Right lobe of liver (tissue), 6 donors: ENCODE data around the gene STAT6. TPM values are rescaled to one million over a fixed set of nuclear protein-coding genes. Genes with fewer than 3 reads are reported as not detected.

Experiments used
- ATAC-seq, 4 donors: fragments of 200-7000 bp; cut with Tn5 transposase; one replicate each; pipeline ENCODE4 v1.9.1; 2020; ENCODE audit warnings: mild to moderate bottlenecking in 4 of 4, moderate library complexity in 4 of 4
- DNase-seq, 3 donors: peaks; one replicate each; pipeline ENCODE4 v3.0.0-alpha.2; 2020
- H3K27ac ChIP-seq, 3 donors: fragments of 200-600 bp; one replicate each; pipeline ENCODE4 v1.8.0; 2022
- H3K27me3 ChIP-seq, 2 donors: fragments of 200-600 bp; one replicate each; pipeline ENCODE4 v1.8.0; 2022
- H3K36me3 ChIP-seq, 4 donors: fragments of 200-600 bp; sonication (generic) in 1 of 4; one replicate each; pipeline versions ENCODE4 v1.5.1 to v1.8.0; 2017 to 2022; ENCODE audit warnings: control low read depth in 1 of 4
- H3K4me1 ChIP-seq, 4 donors: fragments of 200-600 bp; sonication (generic) in 1 of 4; one replicate each; pipeline versions ENCODE4 v1.5.1 to v1.8.0; 2017 to 2022; ENCODE audit warnings: control low read depth in 1 of 4
- H3K4me3 ChIP-seq, 3 donors: fragments of 200-600 bp; one replicate each; pipeline ENCODE4 v1.8.0; 2022
- H3K9me3 ChIP-seq, 4 donors: fragments of 200-600 bp; sonication (generic) in 1 of 4; one replicate each; pipeline versions ENCODE4 v1.5.1 to v1.8.0; 2017 to 2022; ENCODE audit warnings: control low read depth in 1 of 4
- CTCF ChIP-seq, 4 donors: fragments of 200-600 bp in 3 of 4; fragments of 450-650 bp in 1 of 4; IDR thresholded peaks; one replicate each; pipeline versions ENCODE4 v1.5.1 to v1.8.0; 2016 to 2022; ENCODE audit warnings: antibody characterized with exemption in 4 of 4, mild to moderate bottlenecking in 2 of 4
- POLR2A ChIP-seq: fragments of 450-650 bp; IDR thresholded peaks from one replicate; pipeline ENCODE4 v1.6.1; 2017; ENCODE audit warnings: antibody characterized with exemption, mild to moderate bottlenecking
- WGBS: methylation state at CpG from one replicate; pipeline ENCODE4 v1.1.6; 2018; ENCODE audit warnings: low coverage, low lambda C conversion rate; ENCODE audit not compliant: insufficient coverage; ENCODE audit errors: missing lambda C conversion rate; 5-methylcytosine and 5-hydroxymethylcytosine counted together
- intact Hi-C, 2 donors: fragments of 100-400 bp; cut with DNase I; formaldehyde crosslinking; loops; one replicate each; pipeline versions ENCODE4 v1.11.2 to v1.14.1; 2022
- total RNA-seq, 6 experiments: library from RNA; depleted of rRNA in 2 of 6; stranded (reverse); fragments of >200 nt in 2 of 6; fragmentation: NEBNext Ultra II Directional in 3 of 6; extraction: Animal tissue kit (Norgen Biotek cat#: 25700) in 3 of 6; gene quantifications; one replicate each; pipeline versions ENCODE4 v1.1.0 to v1.2.4, GENCODE V29; 2016 to 2023
- donor health status: DM: no; HTN: yes; CAD: no.
- donor health status: DM: no; HTN: no; CAD: no.
- donor health status: DM: no; HTN: no; CAD: no.
- donor health status: DM: no; HTN: yes; CAD: no.
- donor health status: DM: no; HTN: yes; CAD: no.

STAT6 gene
- total RNA-seq, 6 experiments from 2014 or later, result 61.8 to 108 (median 94.7) TPM

- intact Hi-C loops, result no loop called here
- WGBS, result 29% methylated on average over 1 of the region's 4 CpGs
- H3K27me3 ChIP-seq, result no peaks in the 10 kb centered on the region
- TF ChIP-seq CTCF (IDR thresholded peaks at IDR 0.05), result no peak
- TF ChIP-seq POLR2A, result no peak
- ATAC-seq, result no peak
- peaks cover 0 to 76% (median 40%) of the 10 kb centered on the region in 4 donors for H3K4me1 ChIP-seq
- no peak overlapping the region for H3K4me3 ChIP-seq
- no peaks in the 10 kb centered on the region for H3K36me3 ChIP-seq
- no peaks in the 10 kb centered on the region for H3K9me3 ChIP-seq
- H3K27ac ChIP-seq, result peak overlapping the region in 2 of 3 donors; percentile 95 to 96
- DNase-seq, result no peak
These were observed 21.9 kb upstream of the STAT6 start for GRCh38 chr12:57133013-57133569.

GRCh38 chr12:57131896-57132744 lies 21.0 kb upstream of the STAT6 start:
- H3K4me1 ChIP-seq, result peaks cover 0 to 67% (median 35%) of the 10 kb centered on the region in 4 donors

GRCh38 chr12:57130941-57131340 lies 19.8 kb upstream of the STAT6 start:
- H3K36me3 ChIP-seq, result no peaks in the 10 kb centered on the region
- H3K27ac ChIP-seq, result peak overlapping the region; percentile 73 to 96 (median 95)
- peaks cover 0 to 65% (median 34%) of the 10 kb centered on the region in 4 donors for H3K4me1 ChIP-seq
- no peaks in the 10 kb centered on the region for H3K9me3 ChIP-seq
- DNase-seq, result peak in 1 of 3 donors; percentile 80
- no peaks in the 10 kb centered on the region for H3K27me3 ChIP-seq
- peak overlapping the region; percentile 71 to 88 (median 80) for H3K4me3 ChIP-seq
- ATAC-seq, result peak; percentile 37 to 56 (median 50)
- intact Hi-C loops, result no loop called here
- TF ChIP-seq POLR2A, result no peak
- peak in 1 of 4 donors; percentile 20 for TF ChIP-seq CTCF (IDR thresholded peaks at IDR 0.05)
- WGBS, result 31% methylated on average over 2 of the region's 2 CpGs

More at GRCh38 chr12:57131896-57132744, 21.0 kb upstream of the STAT6 start:
- Histone ChIP-seq H3K36me3 (no peaks in the 10 kb centered on the region), H3K4me3 (peak overlapping the region; percentile 71 to 88 (median 80)), H3K9me3 (no peaks in the 10 kb centered on the region), H3K27me3 (no peaks in the 10 kb centered on the region), H3K27ac (peak overlapping the region; percentile 73 to 96 (median 95))
- TF ChIP-seq CTCF (IDR thresholded peaks at IDR 0.05) (no peak), POLR2A (no peak)
- intact Hi-C loops, result no loop called here
- no peak for DNase-seq
- no peak for ATAC-seq
- 44% methylated on average over 9 of the region's 9 CpGs for WGBS

- H3K4me3 ChIP-seq, result peak overlapping the region; percentile 71 to 88 (median 80)
- H3K27me3 ChIP-seq, result no peaks in the 10 kb centered on the region
- H3K27ac ChIP-seq, result peak overlapping the region; percentile 73 to 96 (median 95)
- DNase-seq (no peak), ATAC-seq (peak in 1 of 4 donors; percentile 1)
- H3K4me1 ChIP-seq, result peaks cover 0 to 54% (median 27%) of the 10 kb centered on the region in 4 donors
- intact Hi-C loops, result loop anchor here in 1 of 2 donors (5.0 kb wide), 1 partner anchor 52 kb away; no protein-coding TSS in a partner anchor
- no peak for TF ChIP-seq POLR2A
- no peak for TF ChIP-seq CTCF (IDR thresholded peaks at IDR 0.05)
- no peaks in the 10 kb centered on the region for H3K36me3 ChIP-seq
- H3K9me3 ChIP-seq, result no peaks in the 10 kb centered on the region
These were observed 18.7 kb upstream of the STAT6 start for GRCh38 chr12:57129889-57130288.
